Activated CD8-positive, alpha-beta memory T cell treated with anti-CD3 and anti-CD28 coated beads for 36 hours (primary cell): Measurements from ENCODE around the gene WDPCP. TPM values are rescaled to one million over a fixed set of nuclear protein-coding genes. Genes with fewer than 3 reads are reported as not detected.
"Not testable (repeated sequence)": the region's sequence is repeated elsewhere in the genome, so short reads cannot be mapped to it uniquely, and the experiment has no call there.

Experiments
- CTCF ChIA-PET: fragments of 350-600 bp; sonication (Branson Sonifier 250); formaldehyde crosslinking; loops from one replicate; lab custom pipeline; 2021; ENCODE audit warnings: antibody characterized with exemption; lab: Charles Lee
- POLR2A ChIA-PET: fragments of 350-600 bp; sonication (Branson Sonifier 250); formaldehyde crosslinking; loops from one replicate; lab custom pipeline; 2021; ENCODE audit warnings: antibody characterized with exemption; lab: Charles Lee
- total RNA-seq, 2 experiments: library from RNA; stranded (reverse); gene quantifications; one replicate each; pipeline ENCODE4 v1.2.3, GENCODE V29; 2021

WDPCP gene
- total RNA-seq, 2 experiments from 2014 or later: 5.5 to 7.8 TPM

- ChIA-PET POLR2A (interaction anchor here (1.1 kb wide), 1 partner anchor 8 kb away, joined by 3 read pairs; the partner anchor contains the start of gene WDPCP), CTCF (no interaction called here)
Measured at GRCh38 chr2:63596401-63596883, 8.2 kb upstream of the WDPCP start.

DNA sequence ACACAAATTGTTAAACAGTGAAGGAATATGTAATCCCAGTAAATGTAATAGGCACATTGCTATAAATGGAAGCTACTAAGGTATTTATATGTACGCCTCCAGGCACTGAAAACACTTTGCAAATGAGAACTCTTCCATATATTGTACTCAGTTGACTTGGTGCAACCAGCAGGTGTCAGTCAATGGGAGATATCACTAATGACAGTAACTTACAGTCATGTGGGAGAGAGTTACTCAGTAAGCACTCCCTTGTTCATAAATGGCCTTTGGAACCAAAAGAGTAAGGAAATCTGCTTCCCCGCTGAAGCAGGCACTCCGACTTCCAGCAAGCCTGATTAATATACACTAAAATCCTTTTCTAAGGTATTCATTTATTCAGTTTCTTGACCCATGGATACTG, 6.4 kb upstream of the WDPCP start:
- CTCF ChIA-PET: no interaction called here
- POLR2A ChIA-PET: no interaction called here

DNA sequence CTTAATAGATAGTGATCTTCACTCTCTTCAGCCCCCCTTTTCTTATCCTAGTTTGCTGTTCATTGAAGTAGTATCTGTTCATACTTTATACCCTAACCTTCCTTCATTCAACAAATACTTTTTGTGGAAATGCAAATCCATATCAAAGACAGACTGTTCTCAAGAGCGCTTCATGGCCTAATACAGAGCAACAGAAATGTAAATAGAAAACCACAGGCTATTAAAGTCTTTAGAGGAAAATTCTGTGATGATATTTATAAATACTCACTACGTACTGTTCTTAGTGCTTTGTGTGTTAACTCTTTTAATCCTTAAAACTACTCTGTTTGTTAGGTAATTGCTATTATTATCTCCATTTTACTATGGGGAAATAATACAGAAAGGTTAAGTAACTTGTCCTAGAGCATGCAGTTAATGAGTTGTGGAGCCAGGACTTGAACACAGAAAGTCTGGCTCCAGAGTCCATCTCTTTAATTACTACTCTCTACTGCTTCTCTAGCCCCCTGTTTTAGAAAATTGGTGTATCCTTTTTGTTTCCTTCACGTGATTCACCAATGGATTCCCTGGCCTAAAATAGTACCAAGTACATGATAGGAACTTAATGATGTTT, 3.4 kb upstream of the WDPCP start:
- POLR2A ChIA-PET: no interaction called here
- CTCF ChIA-PET: no interaction called here

DNA sequence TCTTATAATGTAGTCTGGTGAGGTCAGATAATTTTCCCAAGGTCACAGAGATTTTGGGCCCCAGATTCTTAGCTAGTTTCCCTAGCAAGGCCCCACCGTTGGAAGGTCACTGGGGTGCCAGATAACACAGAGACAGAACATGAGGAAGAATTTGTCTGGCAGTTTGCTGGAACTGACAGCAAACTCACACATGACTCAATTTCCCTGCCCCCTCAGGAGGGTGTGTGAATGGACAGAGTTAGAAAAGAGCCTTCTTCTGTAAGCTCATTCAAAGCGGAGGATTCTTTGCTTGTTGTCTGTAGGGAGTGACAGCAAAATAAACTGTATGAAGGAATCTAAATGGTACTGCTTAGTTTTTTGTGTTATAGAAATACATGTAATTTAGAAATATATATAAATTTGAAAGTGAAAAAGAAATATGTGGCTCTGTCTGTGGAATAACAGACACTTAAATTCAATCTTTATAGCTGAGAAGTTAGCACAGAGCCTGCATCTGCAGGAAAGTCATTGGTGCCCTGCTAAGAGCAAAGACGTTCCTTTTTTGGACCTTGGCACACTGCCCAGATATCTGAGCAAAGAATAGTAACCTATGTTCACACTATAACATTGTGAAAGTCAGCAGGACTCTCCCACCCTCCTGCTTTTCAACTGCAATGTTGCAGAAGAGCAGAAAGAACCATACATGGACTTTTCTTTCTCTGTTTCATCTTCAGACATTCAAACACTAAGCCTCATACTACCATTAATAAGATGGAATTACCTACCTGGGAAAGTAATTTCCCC, 2.5 kb upstream of the WDPCP start:
- POLR2A ChIA-PET: no interaction called here
- CTCF ChIA-PET: no interaction called here

DNA sequence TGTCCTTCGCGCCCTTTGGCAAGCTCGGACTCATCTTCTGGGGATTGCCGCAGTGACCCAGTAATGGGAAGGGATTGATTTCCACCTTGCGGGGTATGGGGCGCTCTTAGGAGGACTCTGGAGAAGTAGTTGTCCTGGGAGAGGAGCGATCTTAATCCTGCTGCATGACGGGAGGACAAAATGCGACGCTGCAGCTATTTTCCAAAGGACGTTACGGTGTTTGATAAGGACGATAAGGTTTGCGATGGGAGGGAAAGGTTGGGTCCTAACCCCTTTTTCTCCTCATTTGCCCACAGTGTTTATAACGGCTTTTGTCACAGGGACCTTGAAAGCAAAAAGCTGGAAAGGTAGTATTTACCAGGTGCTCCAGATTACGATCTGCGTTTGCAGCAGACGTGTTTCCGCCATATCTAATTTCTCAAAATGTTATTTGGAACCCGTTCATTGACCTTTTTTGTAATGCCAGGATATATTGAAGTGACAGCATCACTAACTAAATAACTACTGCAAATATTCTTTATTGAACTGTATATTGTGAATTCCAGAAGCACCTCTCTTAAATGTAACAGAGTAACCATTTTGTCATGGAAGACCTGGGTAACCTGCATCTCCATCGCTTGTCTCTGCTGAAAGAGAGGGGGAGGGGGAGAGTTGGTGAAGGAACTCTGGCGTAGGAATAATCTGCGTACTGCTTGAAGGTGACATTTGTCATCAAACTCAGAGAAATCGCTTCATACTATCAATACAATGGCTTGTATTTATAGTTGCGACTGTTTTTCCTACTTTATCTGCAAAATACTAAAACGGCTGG, 1.1 kb upstream of the WDPCP start:
- CTCF ChIA-PET: interaction anchor here (1.2 kb wide), 1 partner anchor 11 kb away, joined by 4 read pairs; no protein-coding TSS in a partner anchor
- POLR2A ChIA-PET: interaction anchor here (0.7 kb wide), 1 partner anchor 8 kb away, joined by 3 read pairs; no protein-coding TSS in a partner anchor

DNA sequence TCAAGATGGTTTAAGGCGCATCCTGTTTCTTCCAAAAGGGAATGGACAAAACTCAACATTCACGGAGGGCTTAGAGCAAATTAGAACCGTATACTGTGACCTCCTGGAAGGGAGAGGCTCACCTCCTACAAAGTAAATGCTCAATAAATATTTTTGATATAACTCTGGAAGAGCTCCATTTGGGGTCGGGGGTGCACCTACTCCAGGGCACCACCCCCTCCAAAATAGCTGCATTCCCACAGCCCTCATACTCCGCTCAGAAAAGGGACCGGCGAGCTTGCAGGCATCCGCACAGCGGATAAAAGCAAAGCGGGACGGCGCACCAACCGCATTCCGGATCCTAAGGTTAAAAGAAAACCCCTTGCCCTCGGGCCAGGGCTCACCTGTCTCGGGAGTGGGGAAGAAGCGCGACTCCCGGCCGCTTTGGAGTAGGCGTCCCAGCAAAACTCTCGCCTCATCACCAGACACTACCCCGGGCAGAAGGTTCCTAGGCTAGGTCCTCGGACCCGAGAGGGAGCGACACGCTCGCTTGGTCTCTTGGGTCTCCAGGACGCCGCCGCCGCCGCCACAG, 378 bp downstream of the WDPCP start:
- ChIA-PET POLR2A (interaction anchor here (0.8 to 1.1 kb wide), 3 partner anchors 9 to 274 kb away, joined by 3 to 8 read pairs (median 4); partner anchors contain the start of gene UGP2), CTCF (no interaction called here)

DNA sequence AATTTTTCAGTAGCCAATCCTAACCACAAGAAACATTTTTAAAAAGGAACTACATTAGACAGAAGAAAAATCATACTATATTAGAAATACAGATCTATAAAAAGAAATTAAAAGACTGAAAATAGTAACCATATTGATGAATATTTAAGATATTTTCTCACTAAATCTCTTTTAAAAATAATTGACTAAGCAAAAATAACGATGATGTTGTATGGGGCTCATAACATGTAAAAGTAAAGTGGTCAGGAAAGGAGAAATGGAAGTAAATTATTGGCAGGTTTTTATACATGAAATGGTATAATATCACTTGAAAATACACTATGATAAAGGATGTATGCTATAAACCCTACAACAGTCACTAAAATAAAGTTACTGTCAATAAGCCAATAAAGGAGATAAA, 5.4 kb downstream of the WDPCP start:
- CTCF ChIA-PET: no interaction called here
- POLR2A ChIA-PET: no interaction called here

GRCh38 chr2:63581298-63581961, 6.8 kb downstream of the WDPCP start:
- ChIA-PET CTCF (no interaction called here), POLR2A (no interaction called here)

GRCh38 chr2:63580651-63581297, 7.5 kb downstream of the WDPCP start:
- ChIA-PET POLR2A (no interaction called here), CTCF (no interaction called here)

DNA sequence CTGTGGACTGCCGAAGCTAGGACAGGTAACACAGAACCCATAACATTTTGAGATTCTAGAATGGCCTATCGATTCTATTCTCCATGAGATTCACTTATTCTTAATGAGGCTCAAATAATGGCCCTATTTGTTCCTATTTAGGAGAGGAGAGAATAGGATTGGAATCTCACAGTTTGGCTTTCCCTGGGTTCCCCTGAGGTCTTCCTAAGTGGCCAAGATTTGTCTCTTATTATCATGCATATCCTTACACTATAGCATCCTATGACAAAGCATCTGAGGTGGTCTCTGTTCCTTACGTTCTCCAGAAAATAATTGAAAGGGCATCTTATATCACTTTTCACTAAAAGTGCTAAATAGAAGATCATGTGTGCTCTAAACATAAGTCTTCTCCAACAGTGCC, 9.5 kb downstream of the WDPCP start:
- POLR2A ChIA-PET: no interaction called here

GRCh38 chr2:63576546-63576945, 11.7 kb downstream of the WDPCP start:
- ChIA-PET POLR2A (no interaction called here), CTCF (no interaction called here)

More for the DNA sequence above, 9.5 kb downstream of the WDPCP start:
- CTCF ChIA-PET: no interaction called here

- CTCF ChIA-PET, POLR2A ChIA-PET: not testable (repeated sequence)
Measured at GRCh38 chr2:63573726-63574345, 14.4 kb downstream of the WDPCP start.

GRCh38 chr2:63573026-63573425, 15.3 kb downstream of the WDPCP start:
- POLR2A ChIA-PET, CTCF ChIA-PET: not testable (repeated sequence)

- POLR2A ChIA-PET: no interaction called here
- CTCF ChIA-PET: no interaction called here
Measured at GRCh38 chr2:63572001-63572400, 16.3 kb downstream of the WDPCP start.

- CTCF ChIA-PET: no interaction called here
- POLR2A ChIA-PET: no interaction called here
Measured at GRCh38 chr2:63571291-63571690, 17.0 kb downstream of the WDPCP start.

GRCh38 chr2:63569740-63570139, 18.5 kb downstream of the WDPCP start:
- ChIA-PET CTCF (no interaction called here), POLR2A (no interaction called here)

GRCh38 chr2:63562751-63563150, 25.5 kb downstream of the WDPCP start:
- CTCF ChIA-PET: no interaction called here
- POLR2A ChIA-PET: no interaction called here

GRCh38 chr2:63558922-63559321, 29.4 kb downstream of the WDPCP start:
- CTCF ChIA-PET, POLR2A ChIA-PET: not testable (repeated sequence)
